Thoracic aorta (tissue), 2 donors: ENCODE measurements around the gene ATIC. TPM values are rescaled to one million over a fixed set of nuclear protein-coding genes. Genes with fewer than 3 reads are reported as not detected.
A peak's percentile ranks its signal among the peaks of the same experiment; 100 is the strongest.

ENCODE experiments used
- ATAC-seq: fragments of 150-250 bp; one replicate; pipeline ENCODE4 v1.8.0; 2017; ENCODE audit warnings: low read depth; ENCODE audit not compliant: insufficient number of reproducible peaks, low FRiP score
- DNase-seq: peaks from one replicate; pipeline ENCODE4 v3.0.0-alpha.2; 2020; ENCODE audit warnings: low spot score
- H3K27ac ChIP-seq, 2 donors: fragments of 200-600 bp; sonication (generic); 1 replicate in 1 of 2; 2 replicates in 1 of 2; pipeline ENCODE4 v1.5.1; 2016; ENCODE audit warnings: mild to moderate bottlenecking in 2 of 2, moderate library complexity in 2 of 2
- H3K27me3 ChIP-seq: fragments of 200-600 bp; sonication (generic); replicated peaks from 2 replicates; pipeline ENCODE4 v1.6.0; 2016; ENCODE audit warnings: mild to moderate bottlenecking; ENCODE audit not compliant: insufficient read depth
- H3K36me3 ChIP-seq: fragments of 200-600 bp; sonication (generic); one replicate; pipeline ENCODE4 v1.5.1; 2016
- H3K4me1 ChIP-seq, 2 donors: fragments of 200-600 bp; sonication (generic); 1 replicate in 1 of 2; 2 replicates in 1 of 2; pipeline versions ENCODE4 v1.5.1 to v1.6.0; 2016; ENCODE audit warnings: low read depth in 2 of 2, mild to moderate bottlenecking in 1 of 2; ENCODE audit not compliant: control insufficient read depth in 1 of 2
- H3K4me3 ChIP-seq: fragments of 200-600 bp; sonication (generic); 2 replicates; pipeline ENCODE4 v1.5.1; 2016; ENCODE audit warnings: mild to moderate bottlenecking
- H3K9me3 ChIP-seq: fragments of 200-600 bp; sonication (generic); 2 replicates; pipeline ENCODE4 v1.5.1; 2016
- CTCF ChIP-seq: fragments of 200-600 bp; sonication (generic); IDR thresholded peaks from one replicate; pipeline ENCODE4 v1.5.1; 2019; ENCODE audit warnings: antibody characterized with exemption
- total RNA-seq, 2 donors: library from RNA; depleted of rRNA; stranded (reverse); fragments of >200 nt; gene quantifications; one replicate each; pipeline versions ENCODE4 v1.1.0 to v1.2.3, GENCODE V29; 2016

The ATIC gene
- total RNA-seq, 2 donors from 2014 or later: 26.3 to 30.2 TPM

- no peak for TF ChIP-seq CTCF
Observed at GRCh38 chr2:215397632-215398341, 85.9 kb downstream of the ATIC start.

DNA sequence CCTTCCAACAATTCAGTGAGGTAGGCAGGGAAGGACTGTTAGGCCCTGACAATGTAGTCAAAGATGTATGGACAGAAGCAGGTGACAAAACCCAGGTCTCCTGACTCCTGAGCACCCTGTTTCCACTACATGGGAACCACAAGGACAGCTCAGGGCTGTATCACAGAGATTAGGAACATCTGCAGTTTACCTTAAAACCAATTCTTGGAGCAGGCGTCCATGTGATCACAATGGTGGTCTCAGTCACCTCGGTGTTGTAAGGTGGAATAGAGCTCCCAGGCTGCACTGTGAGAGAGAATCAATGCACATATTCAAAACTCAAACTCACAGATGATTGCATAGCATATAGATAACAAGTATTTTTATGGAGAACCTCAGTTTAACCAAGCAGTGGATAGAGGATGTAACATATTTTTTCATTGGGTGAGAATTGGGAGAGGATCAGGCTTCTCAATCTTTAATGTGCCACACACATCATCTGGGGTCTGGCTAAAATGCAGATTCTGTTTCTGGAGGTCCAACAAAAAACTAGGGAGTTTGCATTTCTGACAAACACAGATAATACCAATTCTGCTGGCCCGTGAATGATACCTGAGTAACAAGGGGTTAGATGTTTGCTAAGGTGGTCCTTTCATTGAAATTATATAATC, 87.3 kb downstream of the ATIC start:
- Histone ChIP-seq H3K27ac (peak overlapping the region in 1 of 2 donors; percentile 47), H3K36me3 (peaks cover 60% of the 10 kb centered on the region)

More at GRCh38 chr2:215397632-215398341, 85.9 kb downstream of the ATIC start:
- Histone ChIP-seq H3K27ac (peak overlapping the region; percentile 39 to 44), H3K4me3 (no peak overlapping the region), H3K4me1 (peaks cover 15 to 56% of the 10 kb centered on the region in 2 donors), H3K27me3 (no peaks in the 10 kb centered on the region), H3K36me3 (peaks cover 58% of the 10 kb centered on the region), H3K9me3 (no peaks in the 10 kb centered on the region)
- ATAC-seq (no peak), DNase-seq (no peak)

More for the DNA sequence above, 87.3 kb downstream of the ATIC start:
- Histone ChIP-seq H3K4me3 (no peak overlapping the region), H3K27me3 (no peaks in the 10 kb centered on the region), H3K9me3 (no peaks in the 10 kb centered on the region), H3K4me1 (peaks cover 18 to 70% of the 10 kb centered on the region in 2 donors)
- ATAC-seq: no peak
- TF ChIP-seq CTCF: no peak
- no peak for DNase-seq

Other genes starting within 250 kb of the ATIC start
- under 1 TPM in 1 of 2 donors, not detected in 1; 0.14 TPM for gene ABCA12, start 173.4 kb upstream of the ATIC start, total RNA-seq
- gene FN1, start 124.0 kb downstream of the ATIC start, total RNA-seq: 1,000 to 10,000 TPM; 6,415 to 8,882 TPM